K562 (cell line): Measurements from ENCODE around the gene ATP2B1. TPM values are rescaled to one million over a fixed set of nuclear protein-coding genes. Genes with fewer than 3 reads are reported as not detected.

Source experiments
- ATAC-seq: fragments of 200-7000 bp; cut with Tn5 transposase; 3 replicates; pipeline ENCODE4 v1.9.1; 2020; ENCODE audit warnings: moderate library complexity
- BruUV-seq: library from RNA; stranded (reverse); fragments of 400-500 nt; replicated peaks from 2 replicates; lab custom pipeline; 2021; lab: Mats Ljungman, UMichigan
- CTCF ChIA-PET: fragments of 300-600 bp; formaldehyde crosslinking; extraction: SDS; loops from one replicate; lab custom pipeline; 2021; ENCODE audit warnings: low intra/inter-chr PET ratio; lab: Yijun Ruan, JAX
- POLR2A ChIA-PET: fragments of 300-600, 350-650 bp; sonication (Branson Sonifier 250); formaldehyde crosslinking; extraction: SDS; loops from one replicate; lab custom pipeline; 2021; ENCODE audit warnings: antibody characterized with exemption, inconsistent platforms; lab: Yijun Ruan, JAX
- DNase-seq, 4 experiments: peaks; one replicate each; pipeline versions ENCODE4 v3.0.0 to v3.0.0-alpha.2; 2011 to 2018; ENCODE audit warnings: low spot score in 3 of 4, mixed read lengths in 3 of 4; ENCODE audit errors: extremely low read depth in 1 of 4
- FAIRE-seq: peaks from 2 replicates; lab custom pipeline; 2011; peaks lifted over from hg19 to GRCh38; lab: Jason Lieb, UNC
- H2AFZ ChIP-seq: 2 replicates; pipeline ENCODE4 v1.6.0; 2011; ENCODE audit warnings: low read depth, low read length, control low read depth, inconsistent platforms
- H3K27ac ChIP-seq: fragments of 200-600 bp; 3 replicates; pipeline ENCODE4 v1.8.0; 2011; ENCODE audit warnings: low read depth, mild to moderate bottlenecking, control low read depth, inconsistent platforms, low read length, moderate library complexity, mixed read lengths; ENCODE audit errors: extremely low read depth
- H3K27me3 ChIP-seq, 2 experiments: fragments of 300-600 bp in 1 of 2; 2 replicates in 1 of 2; 3 replicates in 1 of 2; pipeline versions ENCODE4 v1.6.0 to v1.8.0; 2011; ENCODE audit warnings: inconsistent platforms in 2 of 2, low read length in 2 of 2, mild to moderate bottlenecking in 1 of 2, mixed read lengths in 1 of 2, moderate library complexity in 1 of 2; ENCODE audit not compliant: control insufficient read depth in 2 of 2, insufficient read depth in 2 of 2
- H3K36me3 ChIP-seq: fragments of 300-600 bp; 3 replicates; pipeline ENCODE4 v1.8.0; 2011; ENCODE audit warnings: mild to moderate bottlenecking, low read length, inconsistent platforms; ENCODE audit not compliant: control insufficient read depth, insufficient read depth
- H3K4me1 ChIP-seq, 2 experiments: fragments of 200-600 bp in 1 of 2; replicated peaks in 1 of 2; 2 replicates in 1 of 2; 3 replicates in 1 of 2; pipeline versions ENCODE4 v1.5.1 to v1.8.0; 2011; ENCODE audit warnings: inconsistent platforms in 2 of 2, low read length in 2 of 2, mild to moderate bottlenecking in 1 of 2, mixed read lengths in 1 of 2, moderate library complexity in 1 of 2; ENCODE audit not compliant: control insufficient read depth in 2 of 2, insufficient read depth in 2 of 2
- H3K4me2 ChIP-seq: 2 replicates; pipeline ENCODE4 v1.6.1; 2011; ENCODE audit warnings: low read length, control low read depth, inconsistent platforms, mixed read lengths; ENCODE audit not compliant: insufficient read depth
- H3K4me3 ChIP-seq: fragments of 200-600 bp; sonication (generic), shearing (Covaris generic); 2 replicates; pipeline ENCODE4 v1.5.1; 2016; ENCODE audit warnings: control low read depth, inconsistent platforms
- H3K79me2 ChIP-seq: fragments of 200-600 bp; 3 replicates; pipeline ENCODE4 v1.8.0; 2011; ENCODE audit warnings: low read length, inconsistent platforms; ENCODE audit not compliant: control insufficient read depth, insufficient read depth
- H3K9ac ChIP-seq, 2 experiments: 2 replicates each; pipeline versions ENCODE4 v1.6.0 to v1.6.1; 2011; ENCODE audit warnings: low read depth in 2 of 2, low read length in 2 of 2, control low read depth in 1 of 2, inconsistent platforms in 1 of 2, mild to moderate bottlenecking in 1 of 2, mixed read lengths in 1 of 2; ENCODE audit not compliant: insufficient read depth in 1 of 2
- H3K9me1 ChIP-seq: one replicate; pipeline ENCODE4 v1.6.0; 2011; ENCODE audit warnings: inconsistent platforms, mild to moderate bottlenecking, low read length, moderate library complexity; ENCODE audit not compliant: control insufficient read depth, insufficient read depth
- H3K9me3 ChIP-seq: replicated peaks from 2 replicates; pipeline ENCODE4 v1.5.1; 2011; ENCODE audit warnings: low read depth, low read length, inconsistent platforms; ENCODE audit not compliant: control insufficient read depth, insufficient read depth
- H4K20me1 ChIP-seq: replicated peaks from 2 replicates; pipeline ENCODE4 v1.6.1; 2011; ENCODE audit warnings: low read length, inconsistent platforms, mixed read lengths; ENCODE audit not compliant: control insufficient read depth, insufficient read depth
- ARID2 ChIP-seq: fragments of 450-650 bp; IDR thresholded peaks from 2 replicates; pipeline ENCODE4 v1.6.1; 2017; ENCODE audit warnings: antibody characterized with exemption, mild to moderate bottlenecking
- BMI1 ChIP-seq: fragments of 150-350 bp; IDR thresholded peaks from 2 replicates; pipeline ENCODE4 v1.6.1; 2014; ENCODE audit warnings: low read length
- BRD4 ChIP-seq: fragments of 200-600 bp; sonication (generic); IDR thresholded peaks from 2 replicates; pipeline ENCODE4 v1.6.1; 2017; ENCODE audit warnings: inconsistent platforms
- ELK1 ChIP-seq: sonication (generic); formaldehyde crosslinking; IDR thresholded peaks from 2 replicates; pipeline ENCODE4 v1.8.1; 2022; ENCODE audit warnings: missing genetic modification reagents
- IRF2 ChIP-seq: sonication (generic); formaldehyde crosslinking; IDR thresholded peaks from 2 replicates; pipeline ENCODE4 v1.8.1; 2022; ENCODE audit warnings: mild to moderate bottlenecking, missing genetic modification reagents
- KDM4B ChIP-seq, 2 experiments: fragments of 450-650 bp in 1 of 2; sonication (generic) in 1 of 2; IDR thresholded peaks; 2 replicates each; pipeline ENCODE4 v1.6.1; 2016 to 2017; ENCODE audit warnings: borderline replicate concordance in 2 of 2, antibody characterized with exemption in 1 of 2, low read depth in 1 of 2, mild to moderate bottlenecking in 1 of 2
- KLF13 ChIP-seq: fragments of 450-650 bp; IDR thresholded peaks from 2 replicates; pipeline ENCODE4 v1.6.1; 2016; ENCODE audit warnings: missing genetic modification characterization, low read depth, mild to moderate bottlenecking, missing compliant biosample characterization, moderate library complexity, borderline replicate concordance
- LARP7 ChIP-seq: fragments of 450-650 bp; IDR thresholded peaks from 2 replicates; pipeline ENCODE4 v1.6.1; 2016
- MAZ ChIP-seq, 2 experiments: fragments of 450-650 bp in 1 of 2; sonication (generic) in 1 of 2; formaldehyde crosslinking; IDR thresholded peaks in 1 of 2; conservative IDR thresholded peaks in 1 of 2; 2 replicates each; pipeline versions ENCODE4 v1.4.0 to v1.5.0; 2020; ENCODE audit warnings: mild to moderate bottlenecking in 1 of 2, missing genetic modification reagents in 1 of 2
- NFXL1 ChIP-seq: fragments of 450-650 bp; formaldehyde crosslinking; IDR thresholded peaks from 2 replicates; pipeline ENCODE4 v1.4.0; 2021; ENCODE audit warnings: mild to moderate bottlenecking
- PHB ChIP-seq: fragments of 250-450 bp; sonication (Bioruptor Pico); IDR thresholded peaks from 2 replicates; pipeline ENCODE4 v1.5.0; 2021
- TAF1 ChIP-seq: IDR thresholded peaks from 2 replicates; pipeline ENCODE4 v1.6.1; 2011; ENCODE audit warnings: mild to moderate bottlenecking, low read length, moderate library complexity; ENCODE audit not compliant: insufficient read depth, control insufficient read depth, severe bottlenecking; ENCODE audit errors: extremely low read depth
- ZBTB43 ChIP-seq: sonication (generic); formaldehyde crosslinking; IDR thresholded peaks from 2 replicates; pipeline ENCODE4 v1.8.0; 2023; ENCODE audit warnings: mild to moderate bottlenecking, missing genetic modification reagents
- ZKSCAN1 ChIP-seq: fragments of 150-350 bp; IDR thresholded peaks from 2 replicates; pipeline ENCODE4 v1.6.1; 2016; ENCODE audit warnings: low read depth, low read length
- ZNF124 ChIP-seq: sonication (generic); formaldehyde crosslinking; IDR thresholded peaks from 2 replicates; pipeline ENCODE4 v1.8.1; 2022; ENCODE audit warnings: missing genetic modification reagents
- ZNF134 ChIP-seq: fragments of 250-450 bp; sonication (Bioruptor Pico); conservative IDR thresholded peaks from 2 replicates; pipeline ENCODE4 v1.4.0; 2020
- ZNF431 ChIP-seq: sonication (generic); formaldehyde crosslinking; IDR thresholded peaks from 2 replicates; pipeline ENCODE4 v1.8.0; 2022; ENCODE audit warnings: mild to moderate bottlenecking, missing genetic modification reagents
- in situ Hi-C: fragments of 300-500 bp; cut with MboI; formaldehyde crosslinking; loops from 4 replicates; pipeline ENCODE4 v1.15.0; 2018; ENCODE audit warnings: inconsistent platforms, mixed read lengths
- intact Hi-C: fragments of 100-400 bp; cut with micrococcal nuclease; formaldehyde crosslinking; loops from 2 replicates; pipeline ENCODE4 v1.14.2; 2022
- polyA plus RNA-seq, 8 experiments: library from polyadenylated mRNA; depleted of rRNA in 4 of 8; stranded (reverse) in 5 of 8; unstranded in 3 of 8; fragments of >200 nt; fragmentation: Nextera tagmentation in 2 of 8; fragmentation: Illumina TruSeq in 1 of 8; extraction: Ambion mirVana in 2 of 8; extraction: Trizol in 1 of 8; gene quantifications; 2 replicates each; pipeline versions ENCODE4 v1.2.1 to v1.2.3, GENCODE V29; 2011 to 2014; ENCODE audit warnings: inconsistent platforms in 1 of 8, missing spikeins in 1 of 8
- total RNA-seq, 7 experiments: library from RNA; depleted of rRNA in 6 of 7; stranded (reverse); fragments of >200 nt in 6 of 7; fragmentation: Illumina TruSeq in 2 of 7; extraction: Trizol in 2 of 7; gene quantifications; 2 replicates each; pipeline versions ENCODE4 v1.2.1 to v1.2.3, GENCODE V29; 2011 to 2021; ENCODE audit warnings: low replicate concordance in 1 of 7
- TF ChIP-seq, protein P1 (sequence below): fragments of 450-650 bp; IDR thresholded peaks from one replicate; pipeline ENCODE4 v1.6.1; 2018; ENCODE audit warnings: mild to moderate bottlenecking, moderate library complexity; ENCODE audit not compliant: partially characterized antibody

Gene ATP2B1
- total and polyA plus RNA-seq, 9 of the 15 experiments (the other 6 are each of a cell fraction or from before 2014, with no cell fraction given): 8.6 to 39.0 (median 27.8) TPM

DNA sequence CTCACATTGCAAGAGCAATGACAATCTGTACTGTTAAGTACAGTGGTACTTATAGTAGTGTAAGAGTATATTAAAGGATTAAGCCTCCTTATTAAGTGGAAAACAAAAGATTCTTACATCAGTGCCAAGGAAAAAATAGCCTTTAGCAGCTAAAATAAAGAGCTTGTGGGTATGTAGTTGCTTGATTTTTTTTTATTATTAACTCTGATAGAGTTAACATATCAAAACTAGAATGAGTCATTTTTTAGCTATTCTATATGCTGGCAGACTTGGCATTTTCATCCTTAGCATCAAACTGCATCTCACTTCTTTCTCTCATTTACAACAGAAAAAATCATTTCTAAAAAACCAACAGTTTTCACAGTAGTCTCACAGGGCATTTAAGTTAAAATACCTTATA is 86.5 kb downstream of the ATP2B1 start:
- ChIA-PET CTCF (no interaction called here), POLR2A (interaction anchor here (0.6 kb wide), 1 partner anchor 9 kb away, joined by 3 read pairs; no protein-coding TSS in a partner anchor)
- Histone ChIP-seq H3K79me2 (no peaks in the 10 kb centered on the region), H2AFZ (no peak overlapping the region), H4K20me1 (no peaks in the 10 kb centered on the region), H3K9me3 (no peaks in the 10 kb centered on the region), H3K4me2 (no peak overlapping the region), H3K9ac (no peak overlapping the region), H3K9me1 (no peaks in the 10 kb centered on the region), H3K27me3 (no peaks in the 10 kb centered on the region), H3K36me3 (peaks cover 30% of the 10 kb centered on the region), H3K4me3 (no peak overlapping the region), H3K4me1 (peaks cover 0 to 4% of the 10 kb centered on the region in 2 experiments; a peak in 2 of 5 replicates), H3K27ac (no peak overlapping the region)
- intact Hi-C loops (no loop called here), in situ Hi-C loops (no loop called here)
- no peak for TF ChIP-seq MAZ (CRISPR knock-in tag; conservative IDR thresholded peaks at IDR 0.05 in 1 of 2, IDR thresholded peaks at IDR 0.05 in 1 of 2)
- TF ChIP-seq KDM4B (IDR thresholded peaks at IDR 0.05; ENCODE audit: borderline replicate concordance in 2 of 2, low read depth in 1 of 2): no peak
- no peak for TF ChIP-seq ELK1 (CRISPR knock-in tag)
- TF ChIP-seq ZBTB43: no peak
- TF ChIP-seq PHB (CRISPR knock-in tag): no peak
- TF ChIP-seq ZNF431 (CRISPR knock-in tag): no peak
- no peak for TF ChIP-seq BMI1
- TF ChIP-seq TAF1: no peak
- TF ChIP-seq ARID2: no peak
- no peak for TF ChIP-seq IRF2 (CRISPR knock-in tag)
- no peak for TF ChIP-seq LARP7
- TF ChIP-seq KLF13 (tag): no peak
- TF ChIP-seq BRD4: no peak
- TF ChIP-seq, protein P1, sequence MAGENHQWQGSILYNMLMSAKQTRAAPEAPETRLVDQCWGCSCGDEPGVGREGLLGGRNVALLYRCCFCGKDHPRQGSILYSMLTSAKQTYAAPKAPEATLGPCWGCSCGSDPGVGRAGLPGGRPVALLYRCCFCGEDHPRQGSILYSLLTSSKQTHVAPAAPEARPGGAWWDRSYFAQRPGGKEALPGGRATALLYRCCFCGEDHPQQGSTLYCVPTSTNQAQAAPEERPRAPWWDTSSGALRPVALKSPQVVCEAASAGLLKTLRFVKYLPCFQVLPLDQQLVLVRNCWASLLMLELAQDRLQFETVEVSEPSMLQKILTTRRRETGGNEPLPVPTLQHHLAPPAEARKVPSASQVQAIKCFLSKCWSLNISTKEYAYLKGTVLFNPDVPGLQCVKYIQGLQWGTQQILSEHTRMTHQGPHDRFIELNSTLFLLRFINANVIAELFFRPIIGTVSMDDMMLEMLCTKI: no peak
- no peak for TF ChIP-seq ZNF124 (CRISPR knock-in tag)
- no peak for TF ChIP-seq NFXL1
- no peak for TF ChIP-seq ZNF134 (CRISPR knock-in tag)
- TF ChIP-seq ZKSCAN1: no peak
- ATAC-seq: no peak
- no peak for DNase-seq
- FAIRE-seq: no peak
- no TSS peak for BruUV-seq
